NCI-H1694 treated with DMSO at 0.1 percent for 48 hours (cell line): ENCODE measurements around the gene OLFM3.

ENCODE experiments used
- DNase-seq: peaks from one replicate; lab custom pipeline; 2025; lab: John Stamatoyannopoulos, UW

The OLFM3 gene

GRCh38 chr1:101846820-101847219 lies 149.9 kb downstream of the OLFM3 start:
- DNase-seq: no peak

DNA sequence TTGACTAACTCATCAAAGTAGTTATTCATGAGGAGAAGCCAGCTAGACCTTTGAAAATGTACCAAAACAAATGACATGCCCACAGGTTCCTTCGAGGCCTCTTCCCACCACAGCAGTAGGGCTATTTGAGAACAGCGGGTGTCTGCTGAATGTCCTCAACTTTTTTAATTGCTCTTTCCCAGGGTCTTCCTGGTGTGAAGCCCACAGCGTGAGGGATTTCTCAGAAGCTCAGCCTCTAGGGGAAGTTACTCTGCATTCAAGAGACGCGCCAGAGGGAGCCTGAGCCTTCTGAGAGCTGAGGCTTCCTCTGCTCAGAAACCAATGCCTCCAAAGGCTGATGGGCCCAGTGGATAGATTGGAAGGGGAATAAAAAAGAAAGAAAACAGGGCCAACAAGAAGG lies 153.6 kb downstream of the OLFM3 start:
- DNase-seq: no peak

- DNase-seq: no peak
These were observed 154.9 kb downstream of the OLFM3 start for GRCh38 chr1:101841824-101842223.

GRCh38 chr1:101835988-101836387 lies 160.7 kb downstream of the OLFM3 start:
- no peak for DNase-seq

DNA sequence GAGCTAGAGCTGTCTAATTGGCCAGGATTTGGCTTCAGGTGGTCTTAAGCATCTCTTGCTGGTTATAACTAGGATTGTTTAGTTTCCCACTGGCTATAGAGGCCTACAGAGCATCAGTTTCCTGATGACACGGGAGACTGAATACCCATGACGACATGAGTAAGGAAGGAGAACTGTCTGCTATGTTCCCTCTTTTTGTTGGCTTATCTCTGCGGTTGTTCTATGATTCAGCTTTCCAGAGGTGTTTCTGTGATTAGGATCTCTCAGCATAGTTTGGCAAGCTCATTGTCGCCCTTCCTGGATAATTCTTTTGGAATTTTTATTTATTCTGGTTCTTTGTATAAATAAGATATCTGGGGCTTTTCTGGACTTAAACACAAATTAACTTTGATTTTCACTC lies 163.4 kb downstream of the OLFM3 start:
- no peak for DNase-seq

- no peak for DNase-seq
These were observed 170.3 kb downstream of the OLFM3 start for GRCh38 chr1:101826416-101826815.

DNA sequence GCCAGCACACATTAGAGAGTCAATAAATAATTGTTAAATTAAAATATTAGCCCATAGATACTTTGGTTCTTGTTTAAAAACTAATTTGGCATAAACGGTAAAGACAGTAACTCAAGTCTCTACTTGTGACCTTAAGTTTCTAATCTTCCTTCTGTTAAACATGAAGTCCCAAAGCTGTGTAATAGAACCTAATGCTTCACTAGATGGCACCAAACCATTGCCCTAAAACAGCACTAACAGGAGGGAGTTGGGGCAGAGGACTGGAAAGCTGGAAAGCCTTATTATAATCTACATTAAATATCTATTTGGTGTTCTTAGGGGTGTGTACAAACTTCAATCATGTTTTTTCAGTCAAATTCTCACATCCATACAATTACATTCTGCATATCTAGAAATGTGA lies 176.7 kb downstream of the OLFM3 start:
- peak; percentile 36 for DNase-seq

DNA sequence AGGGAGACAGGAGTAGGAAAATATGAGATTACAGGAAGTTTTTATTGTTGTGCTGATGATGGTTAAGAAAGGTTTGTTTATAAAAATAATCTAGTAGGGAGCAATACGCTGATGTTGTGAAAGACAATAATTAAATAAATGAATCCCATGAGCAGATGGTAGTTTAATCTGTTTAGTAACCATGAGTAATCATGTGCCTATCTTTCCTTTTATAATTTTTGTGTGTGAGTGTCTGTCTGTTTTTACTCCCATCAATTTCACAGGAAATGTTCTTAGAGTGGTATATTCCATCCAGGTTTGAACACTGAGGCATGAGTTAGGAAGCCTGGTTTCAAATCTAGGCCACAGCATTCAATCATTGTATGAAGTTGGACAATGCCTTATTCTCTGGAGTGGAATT lies 180.5 kb downstream of the OLFM3 start:
- peak; percentile 6 for DNase-seq

DNA sequence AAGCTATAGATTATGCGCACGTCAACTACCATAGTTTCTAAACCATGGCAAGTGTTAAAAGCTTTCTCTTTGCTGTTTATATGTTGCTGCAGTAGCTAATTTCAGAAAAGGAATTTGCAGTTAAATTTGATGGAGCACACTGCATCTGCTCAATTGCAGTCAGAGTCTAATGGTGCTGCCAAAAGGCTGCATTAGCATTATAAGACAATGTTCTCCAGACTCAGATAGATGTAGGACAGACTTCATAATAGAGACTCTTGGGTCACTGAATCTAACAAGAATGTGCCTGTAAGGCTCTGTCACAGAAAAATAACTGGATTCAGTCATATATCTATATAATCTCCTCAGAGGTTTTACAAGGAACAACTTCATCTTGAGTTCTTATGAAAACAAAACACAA lies 198.3 kb downstream of the OLFM3 start:
- no peak for DNase-seq

DNA sequence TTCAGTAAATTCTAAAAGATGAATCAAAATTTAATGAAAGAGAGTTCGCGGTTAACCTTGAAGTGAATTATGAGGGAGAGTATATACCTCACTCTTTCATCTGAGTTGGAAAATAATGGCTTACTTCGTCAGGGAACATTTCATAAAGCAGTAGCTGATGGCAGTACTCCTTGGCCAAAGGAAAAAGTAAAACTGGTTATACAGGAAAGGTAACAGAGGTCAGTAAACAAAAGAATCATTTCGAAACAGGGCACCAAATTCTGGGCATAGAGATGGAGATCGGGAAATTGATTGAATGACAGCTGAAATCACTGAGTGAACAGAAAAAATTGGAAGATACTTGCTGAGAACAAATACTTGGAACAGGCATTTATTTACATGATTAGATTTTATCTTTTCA lies 199.0 kb downstream of the OLFM3 start:
- DNase-seq: no peak

- no peak for DNase-seq
These were observed 215.4 kb downstream of the OLFM3 start for GRCh38 chr1:101781201-101781831.

- no peak for DNase-seq
These were observed 227.2 kb downstream of the OLFM3 start for GRCh38 chr1:101769520-101769919.

GRCh38 chr1:101757985-101758384 lies 238.7 kb downstream of the OLFM3 start:
- no peak for DNase-seq

- DNase-seq: no peak
These were observed 240.3 kb downstream of the OLFM3 start for GRCh38 chr1:101756411-101756810.
